HG02571 (cell line): Measurements from ENCODE around the gene CD58.
A peak's percentile ranks its signal among the peaks of the same experiment; 100 is the strongest.

Source experiments
- ATAC-seq: cut with Tn5 transposase; IDR thresholded peaks from one replicate; pipeline ENCODE4 v1.9.1; 2021; ENCODE audit warnings: mild to moderate bottlenecking, moderate library complexity; ENCODE audit not compliant: unreplicated experiment

CD58 gene

GRCh38 chr1:116494353-116494692 is 76.5 kb downstream of the CD58 start:
- no peak for ATAC-seq

- ATAC-seq, result no peak
Observed at GRCh38 chr1:116493484-116494352, 77.1 kb downstream of the CD58 start.

GRCh38 chr1:116493036-116493435 is 77.8 kb downstream of the CD58 start:
- ATAC-seq, result no peak

- no peak for ATAC-seq
Observed at GRCh38 chr1:116492358-116492811, 78.4 kb downstream of the CD58 start.

- no peak for ATAC-seq
Observed at GRCh38 chr1:116491700-116492357, 79.0 kb downstream of the CD58 start.

GRCh38 chr1:116490588-116490987 is 80.2 kb downstream of the CD58 start:
- no peak for ATAC-seq

- ATAC-seq, result no peak
Observed at GRCh38 chr1:116489231-116489697, 81.6 kb downstream of the CD58 start.

- no peak for ATAC-seq
Observed at GRCh38 chr1:116488071-116488470, 82.8 kb downstream of the CD58 start.

- ATAC-seq, result no peak
Observed at GRCh38 chr1:116487583-116487982, 83.2 kb downstream of the CD58 start.

GRCh38 chr1:116487031-116487430 is 83.8 kb downstream of the CD58 start:
- ATAC-seq, result no peak

- ATAC-seq, result no peak
Observed at GRCh38 chr1:116486424-116486823, 84.4 kb downstream of the CD58 start.

- no peak for ATAC-seq
Observed at GRCh38 chr1:116485976-116486375, 84.8 kb downstream of the CD58 start.

- ATAC-seq, result peak; percentile 59
Observed at GRCh38 chr1:116485071-116485735, 85.6 kb downstream of the CD58 start.

- no peak for ATAC-seq
Observed at GRCh38 chr1:116483481-116484309, 87.1 kb downstream of the CD58 start.

GRCh38 chr1:116482490-116482889 is 88.3 kb downstream of the CD58 start:
- no peak for ATAC-seq

- no peak for ATAC-seq
Observed at GRCh38 chr1:116481934-116482333, 88.9 kb downstream of the CD58 start.

- no peak for ATAC-seq
Observed at GRCh38 chr1:116478621-116479020, 92.2 kb downstream of the CD58 start.

- no peak for ATAC-seq
Observed at GRCh38 chr1:116477429-116477828, 93.4 kb downstream of the CD58 start.

- no peak for ATAC-seq
Observed at GRCh38 chr1:116476321-116476720, 94.5 kb downstream of the CD58 start.

GRCh38 chr1:116475850-116476218 is 95.0 kb downstream of the CD58 start:
- no peak for ATAC-seq
